HepG2 (cell line): Measurements from ENCODE around the gene RBM44. TPM values are rescaled to one million over a fixed set of nuclear protein-coding genes. Genes with fewer than 3 reads are reported as not detected.

Source experiments
- ATAC-seq: fragments of 200-7000 bp; cut with Tn5 transposase; 3 replicates; pipeline ENCODE4 v1.9.1; 2020; ENCODE audit warnings: mild to moderate bottlenecking, moderate library complexity
- BruUV-seq: library from RNA; stranded (reverse); fragments of 400-500 nt; replicated peaks from 2 replicates; lab custom pipeline; 2021; lab: Mats Ljungman, UMichigan
- CTCF ChIA-PET: fragments of 300-600 bp; formaldehyde crosslinking; extraction: SDS; loops from one replicate; lab custom pipeline; 2021; ENCODE audit warnings: low total read pairs, inconsistent platforms, low intra/inter-chr PET ratio; lab: Yijun Ruan, JAX
- POLR2A ChIA-PET: fragments of 350-600 bp; sonication (Branson Sonifier 250); formaldehyde crosslinking; loops from one replicate; lab custom pipeline; 2020; ENCODE audit warnings: antibody characterized with exemption, inconsistent platforms; lab: Yijun Ruan, JAX
- DNase-seq: peaks from one replicate; pipeline ENCODE4 v3.0.0-alpha.2; 2015; ENCODE audit warnings: low spot score
- FAIRE-seq: peaks from 3 replicates; lab custom pipeline; 2011; peaks lifted over from hg19 to GRCh38; lab: Jason Lieb, UNC
- H2AFZ ChIP-seq: one replicate; pipeline ENCODE4 v1.6.1; 2011; ENCODE audit warnings: low read length, inconsistent platforms
- H3K27ac ChIP-seq: fragments of 300-600 bp; 3 replicates; pipeline ENCODE4 v1.8.0; 2011; ENCODE audit warnings: mixed run types, mild to moderate bottlenecking, mixed read lengths, low read length, inconsistent platforms; ENCODE audit not compliant: insufficient read depth; ENCODE audit errors: extremely low read length
- H3K27me3 ChIP-seq, 2 experiments: fragments of 200-600 bp in 1 of 2; 2 replicates in 1 of 2; 3 replicates in 1 of 2; pipeline versions ENCODE4 v1.6.0 to v1.8.0; 2011; ENCODE audit warnings: low read length in 2 of 2, mild to moderate bottlenecking in 2 of 2, moderate library complexity in 2 of 2, inconsistent platforms in 1 of 2; ENCODE audit not compliant: insufficient read depth in 2 of 2, control insufficient read depth in 1 of 2
- H3K36me3 ChIP-seq, 2 experiments: fragments of 200-600 bp in 1 of 2; replicated peaks in 1 of 2; 2 replicates in 1 of 2; 3 replicates in 1 of 2; pipeline versions ENCODE4 v1.5.1 to v1.8.0; 2011; ENCODE audit warnings: low read length in 2 of 2, inconsistent platforms in 1 of 2; ENCODE audit not compliant: insufficient read depth in 2 of 2, control insufficient read depth in 1 of 2
- H3K4me1 ChIP-seq: 2 replicates; pipeline ENCODE4 v1.5.1; 2012; ENCODE audit warnings: low read length, inconsistent platforms; ENCODE audit not compliant: insufficient read depth
- H3K4me2 ChIP-seq: 2 replicates; pipeline ENCODE4 v1.6.0; 2011; ENCODE audit warnings: low read depth, low read length, inconsistent platforms
- H3K4me3 ChIP-seq, 3 experiments: fragments of 200-600 bp in 1 of 3; sonication (generic), shearing (Covaris generic) in 1 of 3; replicated peaks in 1 of 3; 2 replicates each; pipeline ENCODE4 v1.5.1; 2011 to 2016; ENCODE audit warnings: low read length in 3 of 3, inconsistent platforms in 2 of 3, low read depth in 2 of 3, mild to moderate bottlenecking in 2 of 3, control low read depth in 1 of 3, mixed read lengths in 1 of 3; ENCODE audit not compliant: insufficient read depth in 1 of 3
- H3K79me2 ChIP-seq: one replicate; pipeline ENCODE4 v1.6.1; 2011; ENCODE audit warnings: low read length, inconsistent platforms; ENCODE audit not compliant: insufficient read depth
- H3K9ac ChIP-seq: 2 replicates; pipeline ENCODE4 v1.6.0; 2011; ENCODE audit warnings: mild to moderate bottlenecking, low read depth, low read length, inconsistent platforms; ENCODE audit not compliant: insufficient read depth
- H3K9me3 ChIP-seq: 2 replicates; pipeline ENCODE4 v1.5.1; 2012; ENCODE audit warnings: mild to moderate bottlenecking, low read length
- H4K20me1 ChIP-seq: 2 replicates; pipeline ENCODE4 v1.6.0; 2011; ENCODE audit warnings: inconsistent platforms, mild to moderate bottlenecking, low read length, moderate library complexity; ENCODE audit not compliant: insufficient read depth
- CHD4 ChIP-seq: fragments of 200-600 bp; sonication (generic); IDR thresholded peaks from 2 replicates; pipeline ENCODE4 v1.7.0; 2017; ENCODE audit warnings: mild to moderate bottlenecking, low read length, borderline replicate concordance
- HNRNPK ChIP-seq: fragments of 200-400 bp; formaldehyde crosslinking; IDR thresholded peaks from 2 replicates; pipeline ENCODE4 v1.6.1; 2018; ENCODE audit warnings: low read length, low read depth, moderate library complexity, mild to moderate bottlenecking; ENCODE audit not compliant: poor library complexity, severe bottlenecking
- SNAPC5 ChIP-seq: sonication (generic); formaldehyde crosslinking; IDR thresholded peaks from 2 replicates; pipeline ENCODE4 v1.8.1; 2023; ENCODE audit warnings: mild to moderate bottlenecking, missing genetic modification reagents, borderline replicate concordance
- ZBTB10 ChIP-seq: sonication (generic); formaldehyde crosslinking; IDR thresholded peaks from 2 replicates; pipeline ENCODE4 v1.4.0; 2020; ENCODE audit warnings: missing genetic modification reagents, borderline replicate concordance
- ZGPAT ChIP-seq: IDR thresholded peaks from 2 replicates; pipeline ENCODE4 v1.6.1; 2016; ENCODE audit warnings: mild to moderate bottlenecking
- ZNF34 ChIP-seq: sonication (generic); formaldehyde crosslinking; IDR thresholded peaks from 2 replicates; pipeline ENCODE4 v1.4.0; 2020; ENCODE audit warnings: mild to moderate bottlenecking, missing genetic modification reagents, borderline replicate concordance
- ZNF441 ChIP-seq: sonication (generic); formaldehyde crosslinking; IDR thresholded peaks from 2 replicates; pipeline ENCODE4 v1.7.0; 2021; ENCODE audit warnings: missing genetic modification reagents, borderline replicate concordance
- ZNF572 ChIP-seq: sonication (generic); formaldehyde crosslinking; IDR thresholded peaks from 2 replicates; pipeline ENCODE4 v1.5.1; 2020; ENCODE audit warnings: mild to moderate bottlenecking, missing genetic modification reagents
- ZNF674 ChIP-seq: sonication (generic); formaldehyde crosslinking; IDR thresholded peaks from 2 replicates; pipeline ENCODE4 v1.5.0; 2020; ENCODE audit warnings: low read depth, mild to moderate bottlenecking, missing genetic modification reagents
- WGBS: methylation state at CpG from one replicate; pipeline ENCODE4 v1.1.6; 2017; ENCODE audit warnings: low lambda C conversion rate; 5-methylcytosine and 5-hydroxymethylcytosine counted together
- in situ Hi-C: cut with HindIII; loops from 2 replicates; pipeline ENCODE4 v1.10.0; 2017; ENCODE audit warnings: low pct_unique_long_range_greater_than_20kb; ENCODE audit not compliant: extremely low pct_ligation_motif_present
- intact Hi-C: fragments of 100-400 bp; cut with micrococcal nuclease; formaldehyde crosslinking; loops from one replicate; pipeline ENCODE4 v1.10.0; 2022; ENCODE audit not compliant: unreplicated experiment
- polyA plus RNA-seq, 8 experiments: library from polyadenylated mRNA; depleted of rRNA in 3 of 8; stranded (reverse) in 7 of 8; unstranded in 1 of 8; fragments of >200 nt; fragmentation: Illumina TruSeq in 4 of 8; extraction: Trizol in 4 of 8; gene quantifications; 2 replicates each; pipeline versions ENCODE4 v1.2.1 to v1.2.3, GENCODE V29; 2011 to 2016; ENCODE audit warnings: low read depth in 4 of 8, missing spikeins in 1 of 8, mixed read lengths in 1 of 8; ENCODE audit not compliant: insufficient read depth in 1 of 8
- total RNA-seq, 5 experiments: library from RNA; depleted of rRNA; stranded (reverse); fragments of >200 nt; fragmentation: Illumina TruSeq; extraction: Trizol; gene quantifications; 2 replicates each; pipeline ENCODE4 v1.2.3, GENCODE V29; 2016; ENCODE audit warnings: low read depth in 1 of 5

The RBM44 gene
- total and polyA plus RNA-seq, 2 of the 13 experiments (the other 11 are each of a cell fraction or from before 2014, with no cell fraction given): 0.13 to 0.50 TPM

- TF ChIP-seq ZNF34 (CRISPR knock-in tag): no peak
- no peak for TF ChIP-seq CHD4
- TF ChIP-seq ZGPAT (CRISPR knock-in tag): no peak
Measured at GRCh38 chr2:237754626-237755248, 43.8 kb upstream of the RBM44 start (continued).

GRCh38 chr2:237757616-237758015, 41.0 kb upstream of the RBM44 start:
- FAIRE-seq: no peak
- DNase-seq: no peak
- peaks cover 20 to 72% of the 10 kb centered on the region in 2 experiments for H3K36me3 ChIP-seq
- no peak overlapping the region for H2AFZ ChIP-seq
- H3K4me3 ChIP-seq: no peak overlapping the region
- no peak overlapping the region for H3K27ac ChIP-seq
- no TSS peak for BruUV-seq
- ChIA-PET CTCF (no interaction called here), POLR2A (no interaction called here)
- in situ Hi-C loops (no loop called here), intact Hi-C loops (no loop called here)
- H3K79me2 ChIP-seq: no peaks in the 10 kb centered on the region
- no peaks in the 10 kb centered on the region for H3K27me3 ChIP-seq
- no peak overlapping the region for H3K4me2 ChIP-seq
- TF ChIP-seq ZBTB10 (CRISPR knock-in tag): no peak
- TF ChIP-seq HNRNPK: no peak
- TF ChIP-seq ZNF441: no peak
- no peak for TF ChIP-seq ZNF572 (CRISPR knock-in tag)
- TF ChIP-seq ZNF674 (CRISPR knock-in tag): no peak
- no peak for TF ChIP-seq SNAPC5 (CRISPR knock-in tag)
- H3K9ac ChIP-seq: no peak overlapping the region
- no peaks in the 10 kb centered on the region for H3K9me3 ChIP-seq
- no peaks in the 10 kb centered on the region for H3K4me1 ChIP-seq
- no peaks in the 10 kb centered on the region for H4K20me1 ChIP-seq
- ATAC-seq: no peak
- 95% methylated on average over 10 of the region's 10 CpGs for WGBS
